Measurements from ENCODE around the gene HABP4. TPM values are rescaled to one million over a fixed set of nuclear protein-coding genes. Genes with fewer than 3 reads are reported as not detected.

Gene HABP4
- total RNA-seq, 1 experiment from 2014 or later: 21.0 TPM

- H3K9me3 ChIP-seq (ENCODE audit: control insufficient read depth in 1 of 2, insufficient read depth in 1 of 2, low read depth in 1 of 2, low read length in 2 of 2): no peaks in the 10 kb centered on the region
- no peaks in the 10 kb centered on the region for H3K79me2 ChIP-seq (ENCODE audit: insufficient read depth, low read length)
- RAD21 ChIA-PET (ENCODE audit: low non-redundant PET in 1 of 2, low total read pairs in 2 of 2, uncharacterized antibody in 2 of 2, unreplicated experiment in 2 of 2): no interaction called here
- no peaks in the 10 kb centered on the region for H3K27me3 ChIP-seq (ENCODE audit: insufficient read depth, low read length)
- DNase-seq (ENCODE audit: low read depth, low spot score) (no peak), ATAC-seq (no peak)
- intact Hi-C loops (cut with micrococcal nuclease): no loop called here
- TF ChIP-seq ZNF274 (IDR thresholded peaks at IDR 0.05; ENCODE audit: low read depth, low read length) (no peak), CEBPB (IDR thresholded peaks at IDR 0.05; ENCODE audit: low read depth) (no peak), YY1 (IDR thresholded peaks at IDR 0.05; ENCODE audit: extremely low read depth, insufficient replicate concordance, low read depth, low read length) (no peak), SIN3A (IDR thresholded peaks at IDR 0.05; ENCODE audit: low read depth) (no peak), SP1 (IDR thresholded peaks at IDR 0.05; ENCODE audit: low read depth) (no peak), SRF (IDR thresholded peaks at IDR 0.05; ENCODE audit: low read depth) (no peak), EZH2 (IDR thresholded peaks at IDR 0.05) (no peak), ATF3 (IDR thresholded peaks at IDR 0.05) (no peak), CTCF (IDR thresholded peaks at IDR 0.05 in 2 of 3, conservative IDR thresholded peaks at IDR 0.05 in 1 of 3; ENCODE audit: borderline replicate concordance in 1 of 3, insufficient read depth in 1 of 3, low read depth in 2 of 3, low read length in 2 of 3) (no peak), CBX3 (IDR thresholded peaks at IDR 0.05; ENCODE audit: low read depth) (no peak), REST (IDR thresholded peaks at IDR 0.05; ENCODE audit: low read depth) (no peak), TCF7L2 (IDR thresholded peaks at IDR 0.05; ENCODE audit: borderline replicate concordance, extremely low read depth, insufficient read depth, insufficient read length) (no peak), ELF1 (IDR thresholded peaks at IDR 0.05; ENCODE audit: borderline replicate concordance, low read depth) (no peak), ZFX (IDR thresholded peaks at IDR 0.05) (no peak)
- POLR2A ChIA-PET: no interaction called here
- H3K9ac ChIP-seq (ENCODE audit: low read length): no peak overlapping the region
- H3K9me2 ChIP-seq (ENCODE audit: insufficient read depth): no peaks in the 10 kb centered on the region
- H3K27ac ChIP-seq (ENCODE audit: low read depth, low read length): no peak overlapping the region
- H3K4me1 ChIP-seq (ENCODE audit: control insufficient read depth in 1 of 2, insufficient read depth in 2 of 2, low read length in 2 of 2): no peaks in the 10 kb centered on the region
- no peaks in the 10 kb centered on the region for H4K20me1 ChIP-seq (ENCODE audit: insufficient read depth)
- H3K4me2 ChIP-seq (ENCODE audit: low read length): no peak overlapping the region
- no peak overlapping the region for H2AFZ ChIP-seq (ENCODE audit: low read depth, low read length, poor library complexity, severe bottlenecking)
- H3K4me3 ChIP-seq (replicated peaks in 1 of 2; ENCODE audit: low read depth in 1 of 2, low read length in 2 of 2): no peak overlapping the region
- peaks cover 6% of the 10 kb centered on the region in 2 experiments; a peak in 2 of 4 replicates for H3K36me3 ChIP-seq (ENCODE audit: control insufficient read depth in 1 of 2, insufficient read depth in 2 of 2, low read length in 2 of 2)
- no TSS peak for BruUV-seq (replicated peaks)
- CTCF ChIA-PET: no interaction called here
Observed at GRCh38 chr9:96476013-96476412, 26.0 kb downstream of the HABP4 start.

Measured in HCT116 (cell line).